ENCODE data around the gene CLPTM1L.
"Not testable (repeated sequence)": the region's sequence is repeated elsewhere in the genome, so short reads cannot be mapped to it uniquely, and the experiment has no call there.

CLPTM1L gene

GRCh38 chr5:1359713-1360112 is 14.8 kb upstream of the CLPTM1L start:
- DNase-seq, result no peak

- DNase-seq, result no peak
These were observed 14.2 kb upstream of the CLPTM1L start for GRCh38 chr5:1359031-1359645.

GRCh38 chr5:1358726-1359025 is 13.8 kb upstream of the CLPTM1L start:
- no peak for DNase-seq

GRCh38 chr5:1357946-1358725 is 13.2 kb upstream of the CLPTM1L start:
- DNase-seq, result no peak

GRCh38 chr5:1356873-1357787 is 12.2 kb upstream of the CLPTM1L start:
- DNase-seq, result no peak

- DNase-seq, result no peak
These were observed 9.7 kb upstream of the CLPTM1L start for GRCh38 chr5:1354576-1354975.

- no peak for DNase-seq
These were observed 7.6 kb upstream of the CLPTM1L start for GRCh38 chr5:1352231-1353219.

- DNase-seq, result no peak
These were observed 6.3 kb upstream of the CLPTM1L start for GRCh38 chr5:1351156-1351555.

GRCh38 chr5:1349246-1349645 is 4.3 kb upstream of the CLPTM1L start:
- no peak for DNase-seq

GRCh38 chr5:1348986-1349245 is 4.0 kb upstream of the CLPTM1L start:
- no peak for DNase-seq

GRCh38 chr5:1347571-1347970 is 2.7 kb upstream of the CLPTM1L start:
- no peak for DNase-seq

- no peak for DNase-seq
These were observed 1.9 kb upstream of the CLPTM1L start for GRCh38 chr5:1346627-1347440.

- DNase-seq, result no peak
These were observed 1.2 kb upstream of the CLPTM1L start for GRCh38 chr5:1345876-1346626.

GRCh38 chr5:1343931-1344901 is 683 bp downstream of the CLPTM1L start:
- peak; percentile 44 for DNase-seq

GRCh38 chr5:1343315-1343751 is 1.6 kb downstream of the CLPTM1L start:
- DNase-seq, result no peak

GRCh38 chr5:1342711-1343110 is 2.2 kb downstream of the CLPTM1L start:
- DNase-seq, result not testable (repeated sequence)

GRCh38 chr5:1342268-1342667 is 2.6 kb downstream of the CLPTM1L start:
- no peak for DNase-seq

GRCh38 chr5:1341863-1342262 is 3.0 kb downstream of the CLPTM1L start:
- no peak for DNase-seq

- not testable (repeated sequence) for DNase-seq
These were observed 5.1 kb downstream of the CLPTM1L start for GRCh38 chr5:1339818-1340210.

Data from stimulated activated CD4-positive, alpha-beta T cell treated with anti-CD3 and anti-CD28 coated beads, Interleukin-15, amount 100 ng/mL, for 24 hours (primary cell).